GM18868 (cell line): ENCODE data around the gene OSBPL8.
"Not testable (repeated sequence)": the region's sequence is repeated elsewhere in the genome, so short reads cannot be mapped to it uniquely, and the experiment has no call there.

ENCODE experiments used
- ATAC-seq: cut with Tn5 transposase; IDR thresholded peaks from one replicate; pipeline ENCODE4 v1.9.1; 2021; ENCODE audit warnings: mild to moderate bottlenecking, moderate library complexity; ENCODE audit not compliant: unreplicated experiment

The OSBPL8 gene

GRCh38 chr12:76480796-76481195 is 78.8 kb downstream of the OSBPL8 start:
- no peak for ATAC-seq

- no peak for ATAC-seq
These were observed 81.5 kb downstream of the OSBPL8 start for GRCh38 chr12:76478045-76478444.

GRCh38 chr12:76472862-76473261 is 86.7 kb downstream of the OSBPL8 start:
- ATAC-seq = not testable (repeated sequence)

GRCh38 chr12:76471579-76471978 is 88.0 kb downstream of the OSBPL8 start:
- no peak for ATAC-seq

GRCh38 chr12:76470028-76470939 is 89.3 kb downstream of the OSBPL8 start:
- peak; percentile 98 for ATAC-seq

- no peak for ATAC-seq
These were observed 94.9 kb downstream of the OSBPL8 start for GRCh38 chr12:76464631-76465166.

GRCh38 chr12:76462668-76463224 is 96.8 kb downstream of the OSBPL8 start:
- peak; percentile 57 for ATAC-seq

GRCh38 chr12:76460807-76461206 is 98.8 kb downstream of the OSBPL8 start:
- ATAC-seq = no peak

- no peak for ATAC-seq
These were observed 101.8 kb downstream of the OSBPL8 start for GRCh38 chr12:76457818-76458217.

- ATAC-seq = no peak
These were observed 102.6 kb downstream of the OSBPL8 start for GRCh38 chr12:76457010-76457409.

- peak; percentile 99 for ATAC-seq
These were observed 103.8 kb downstream of the OSBPL8 start for GRCh38 chr12:76455582-76456345.

- no peak for ATAC-seq
These were observed 108.0 kb downstream of the OSBPL8 start for GRCh38 chr12:76451528-76451927.

- no peak for ATAC-seq
These were observed 108.9 kb downstream of the OSBPL8 start for GRCh38 chr12:76450690-76451089.

GRCh38 chr12:76449993-76450392 is 109.6 kb downstream of the OSBPL8 start:
- ATAC-seq = no peak

- ATAC-seq = no peak
These were observed 110.0 kb downstream of the OSBPL8 start for GRCh38 chr12:76449583-76449982.

- no peak for ATAC-seq
These were observed 110.6 kb downstream of the OSBPL8 start for GRCh38 chr12:76449016-76449415.

- ATAC-seq = no peak
These were observed 113.5 kb downstream of the OSBPL8 start for GRCh38 chr12:76446090-76446489.

GRCh38 chr12:76445462-76445861 is 114.1 kb downstream of the OSBPL8 start:
- ATAC-seq = peak; percentile 60

GRCh38 chr12:76444408-76444984 is 115.1 kb downstream of the OSBPL8 start:
- no peak for ATAC-seq

- no peak for ATAC-seq
These were observed 118.6 kb downstream of the OSBPL8 start for GRCh38 chr12:76441016-76441415.

- ATAC-seq = no peak
These were observed 126.8 kb downstream of the OSBPL8 start for GRCh38 chr12:76432733-76433132.
